ENCODE data around the gene ZMYND10.

ZMYND10 gene

GRCh38 chr3:50359760-50360110, 14.2 kb upstream of the ZMYND10 start:
- H3K4me1 Mint-ChIP-seq (ENCODE audit: low read depth in 2 of 2) = peaks cover 29 to 47% of the 10 kb centered on the region in 2 donors
- ATAC-seq (replicated peaks) (peak; percentile 14), DNase-seq (no peak)
- no peaks in the 10 kb centered on the region for H3K27me3 Mint-ChIP-seq
- no peaks in the 10 kb centered on the region for H3K9me3 Mint-ChIP-seq
- H3K4me3 Mint-ChIP-seq = peak overlapping the region; percentile 93 to 97
- peak overlapping the region; percentile 95 to 97 for H3K27ac Mint-ChIP-seq
- peaks cover 16% of the 10 kb centered on the region for H3K36me3 Mint-ChIP-seq (ENCODE audit: insufficient read depth)

GRCh38 chr3:50358911-50359759, 13.6 kb upstream of the ZMYND10 start, which contains the start of gene TMEM115:
TMEM115 (minus strand) TSS chr3:50359521; CDS start chr3:50359063, 458 bp downstream.
- peak within 1 kb of the TSS; percentile 93 to 97 for H3K4me3 Mint-ChIP-seq
- DNase-seq (peak; percentile 91 to 93 (median 91)), ATAC-seq (replicated peaks) (peak; percentile 100)
- H3K27ac Mint-ChIP-seq = peak within 1 kb of the TSS; percentile 95 to 97
- H3K36me3 Mint-ChIP-seq (ENCODE audit: insufficient read depth) = peaks cover 16% of the 10 kb centered on the region
- H3K9me3 Mint-ChIP-seq = no peaks in the 10 kb centered on the region
- peaks cover 34 to 45% of the 10 kb centered on the region in 2 donors for H3K4me1 Mint-ChIP-seq (ENCODE audit: low read depth in 2 of 2)
- no peaks in the 10 kb centered on the region for H3K27me3 Mint-ChIP-seq

GRCh38 chr3:50358355-50358910, 12.9 kb upstream of the ZMYND10 start:
- H3K27ac Mint-ChIP-seq = peak overlapping the region; percentile 95 to 97
- ATAC-seq (replicated peaks) (no peak), DNase-seq (no peak)
- H3K9me3 Mint-ChIP-seq = no peaks in the 10 kb centered on the region
- H3K4me3 Mint-ChIP-seq = peak overlapping the region; percentile 93 to 97
- peaks cover 35 to 44% of the 10 kb centered on the region in 2 donors for H3K4me1 Mint-ChIP-seq (ENCODE audit: low read depth in 2 of 2)
- no peaks in the 10 kb centered on the region for H3K27me3 Mint-ChIP-seq
- peaks cover 23% of the 10 kb centered on the region for H3K36me3 Mint-ChIP-seq (ENCODE audit: insufficient read depth)

GRCh38 chr3:50357481-50357880, 11.9 kb upstream of the ZMYND10 start:
- no peaks in the 10 kb centered on the region for H3K27me3 Mint-ChIP-seq
- no peak for ATAC-seq (replicated peaks)
- peaks cover 35 to 49% of the 10 kb centered on the region in 2 donors for H3K4me1 Mint-ChIP-seq (ENCODE audit: low read depth in 2 of 2)
- peak overlapping the region; percentile 93 to 97 for H3K4me3 Mint-ChIP-seq
- H3K9me3 Mint-ChIP-seq = no peaks in the 10 kb centered on the region
- no peak for DNase-seq
- peaks cover 27% of the 10 kb centered on the region for H3K36me3 Mint-ChIP-seq (ENCODE audit: insufficient read depth)
- peak overlapping the region in 1 of 2 donors; percentile 97 for H3K27ac Mint-ChIP-seq

- Mint-ChIP-seq H3K4me1 (ENCODE audit: low read depth in 2 of 2) (peaks cover 36 to 49% of the 10 kb centered on the region in 2 donors), H3K4me3 (peak overlapping the region; percentile 93 to 97), H3K27me3 (no peaks in the 10 kb centered on the region), H3K9me3 (no peaks in the 10 kb centered on the region), H3K36me3 (ENCODE audit: insufficient read depth) (peaks cover 31% of the 10 kb centered on the region), H3K27ac (peak overlapping the region in 1 of 2 donors; percentile 97)
- ATAC-seq (replicated peaks) = no peak
- DNase-seq = no peak
Measured at GRCh38 chr3:50356553-50356952, 11.0 kb upstream of the ZMYND10 start.

- H3K9me3 Mint-ChIP-seq = no peaks in the 10 kb centered on the region
- no peaks in the 10 kb centered on the region for H3K27me3 Mint-ChIP-seq
- H3K36me3 Mint-ChIP-seq (ENCODE audit: insufficient read depth) = peaks cover 31% of the 10 kb centered on the region
- H3K4me1 Mint-ChIP-seq (ENCODE audit: low read depth in 2 of 2) = peaks cover 42 to 55% of the 10 kb centered on the region in 2 donors
- DNase-seq (no peak), ATAC-seq (replicated peaks) (no peak)
- peak overlapping the region; percentile 46 to 97 for H3K27ac Mint-ChIP-seq
- H3K4me3 Mint-ChIP-seq = peak overlapping the region; percentile 93 to 97
Measured at GRCh38 chr3:50355829-50356552, 10.5 kb upstream of the ZMYND10 start.

GRCh38 chr3:50354850-50355249, 9.3 kb upstream of the ZMYND10 start:
- Mint-ChIP-seq H3K36me3 (ENCODE audit: insufficient read depth) (peaks cover 39% of the 10 kb centered on the region), H3K27me3 (no peaks in the 10 kb centered on the region), H3K4me3 (no peak overlapping the region), H3K9me3 (no peaks in the 10 kb centered on the region), H3K4me1 (ENCODE audit: low read depth in 2 of 2) (peaks cover 51 to 62% of the 10 kb centered on the region in 2 donors), H3K27ac (peak overlapping the region in 1 of 2 donors; percentile 44)
- ATAC-seq (replicated peaks) (no peak), DNase-seq (no peak)

GRCh38 chr3:50354186-50354764, 8.7 kb upstream of the ZMYND10 start:
- Mint-ChIP-seq H3K27ac (peak overlapping the region in 1 of 2 donors; percentile 16), H3K4me1 (ENCODE audit: low read depth in 2 of 2) (peaks cover 49 to 60% of the 10 kb centered on the region in 2 donors), H3K4me3 (no peak overlapping the region), H3K27me3 (no peaks in the 10 kb centered on the region), H3K36me3 (ENCODE audit: insufficient read depth) (peaks cover 37% of the 10 kb centered on the region), H3K9me3 (no peaks in the 10 kb centered on the region)
- ATAC-seq (replicated peaks) (no peak), DNase-seq (no peak)

- Mint-ChIP-seq H3K27me3 (no peaks in the 10 kb centered on the region), H3K27ac (peak overlapping the region in 1 of 2 donors; percentile 16), H3K9me3 (no peaks in the 10 kb centered on the region), H3K4me1 (ENCODE audit: low read depth in 2 of 2) (peaks cover 49 to 61% of the 10 kb centered on the region in 2 donors), H3K4me3 (no peak overlapping the region), H3K36me3 (ENCODE audit: insufficient read depth) (peaks cover 44% of the 10 kb centered on the region)
- DNase-seq (no peak), ATAC-seq (replicated peaks) (no peak)
Measured at GRCh38 chr3:50353245-50354004, 7.9 kb upstream of the ZMYND10 start.

GRCh38 chr3:50352781-50353180, 7.2 kb upstream of the ZMYND10 start:
- ATAC-seq (replicated peaks) (no peak), DNase-seq (no peak)
- Mint-ChIP-seq H3K36me3 (ENCODE audit: insufficient read depth) (peaks cover 47% of the 10 kb centered on the region), H3K4me1 (ENCODE audit: low read depth in 2 of 2) (peaks cover 49 to 61% of the 10 kb centered on the region in 2 donors), H3K27me3 (no peaks in the 10 kb centered on the region), H3K27ac (no peak overlapping the region), H3K4me3 (no peak overlapping the region), H3K9me3 (no peaks in the 10 kb centered on the region)

GRCh38 chr3:50351323-50351697, 5.8 kb upstream of the ZMYND10 start:
- ATAC-seq (replicated peaks) (no peak), DNase-seq (no peak)
- peaks cover 45 to 52% of the 10 kb centered on the region in 2 donors for H3K4me1 Mint-ChIP-seq (ENCODE audit: low read depth in 2 of 2)
- peak overlapping the region; percentile 91 to 96 for H3K4me3 Mint-ChIP-seq
- peaks cover 54% of the 10 kb centered on the region for H3K36me3 Mint-ChIP-seq (ENCODE audit: insufficient read depth)
- H3K27me3 Mint-ChIP-seq = no peaks in the 10 kb centered on the region
- no peaks in the 10 kb centered on the region for H3K9me3 Mint-ChIP-seq
- peak overlapping the region; percentile 94 to 95 for H3K27ac Mint-ChIP-seq

- H3K9me3 Mint-ChIP-seq = no peaks in the 10 kb centered on the region
- peak within 1 kb of the TSS; percentile 94 to 95 for H3K27ac Mint-ChIP-seq
- H3K36me3 Mint-ChIP-seq (ENCODE audit: insufficient read depth) = peaks cover 54% of the 10 kb centered on the region
- DNase-seq (peak; percentile 99 to 100 (median 99)), ATAC-seq (replicated peaks) (peak; percentile 87)
- H3K4me1 Mint-ChIP-seq (ENCODE audit: low read depth in 2 of 2) = peaks cover 48 to 55% of the 10 kb centered on the region in 2 donors
- H3K4me3 Mint-ChIP-seq = peak within 1 kb of the TSS; percentile 91 to 96
- H3K27me3 Mint-ChIP-seq = no peaks in the 10 kb centered on the region
Measured at GRCh38 chr3:50350527-50351322, 5.2 kb upstream of the ZMYND10 start, which contains the start of the genes CYB561D2 and NPRL2. CYB561D2 (plus strand) TSS chr3:50350862; CDS start chr3:50351434, 572 bp downstream. NPRL2 (minus strand) TSS chr3:50350775; CDS start chr3:50350652, 123 bp downstream.
